ENCODE results near the gene RABGGTA. TPM values are rescaled to one million over a fixed set of nuclear protein-coding genes. Genes with fewer than 3 reads are reported as not detected.

Gene RABGGTA
- total RNA-seq, 1 experiment from 2014 or later: 25.6 TPM

DNA sequence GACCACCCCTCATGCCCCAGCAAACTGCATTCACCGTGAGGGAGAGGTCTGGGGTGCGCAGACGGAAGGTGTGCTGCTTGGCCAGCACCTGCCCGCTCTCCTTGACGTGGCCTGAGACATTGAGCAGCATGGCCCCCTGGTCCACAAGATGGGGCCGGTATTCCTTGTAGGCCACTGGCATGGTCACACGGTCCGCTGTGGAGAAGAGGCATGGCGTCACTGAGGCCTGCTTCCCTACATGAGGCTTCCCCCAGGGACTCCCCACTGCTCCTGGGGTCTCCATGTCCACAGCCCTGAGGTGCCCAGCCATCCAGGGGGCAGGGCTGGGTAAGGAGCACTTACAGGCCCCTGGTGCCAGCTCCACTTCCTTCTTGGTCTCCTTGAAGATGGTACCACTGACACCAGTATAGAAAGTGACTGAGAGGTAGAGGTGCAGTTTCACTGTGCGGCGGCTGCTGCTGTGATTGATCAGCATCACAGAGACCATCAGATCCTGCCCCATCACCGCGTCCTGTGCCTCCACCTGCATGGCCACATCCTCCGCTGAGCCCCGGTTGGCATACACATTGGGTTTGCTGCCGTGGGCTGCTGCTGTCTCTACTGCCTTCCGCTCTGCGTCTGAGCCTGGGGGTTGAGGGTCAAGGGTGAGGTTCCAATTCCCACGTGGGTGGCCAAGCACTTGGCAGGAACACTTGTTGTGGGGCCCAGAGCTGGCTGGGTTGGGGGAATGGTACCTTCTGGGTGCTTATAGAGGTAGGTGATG is 16.6 kb downstream of the RABGGTA start:
- no peaks in the 10 kb centered on the region for H3K9me3 Mint-ChIP-seq

More for the DNA sequence above, 16.6 kb downstream of the RABGGTA start:
- H3K4me3 Mint-ChIP-seq: no peak overlapping the region
- no peak overlapping the region for H3K4me2 ChIP-seq (ENCODE audit: insufficient read depth, insufficient read length, low read length)
- no peak overlapping the region; the same call in 1 of the 2 replicates for H3K14ac ChIP-seq (ENCODE audit: insufficient read depth, low read length)
- no peak overlapping the region for H4K5ac ChIP-seq (ENCODE audit: insufficient read length, low read depth, low read length)
- H2BK5ac ChIP-seq (ENCODE audit: insufficient read length, low read length): no peak overlapping the region
- H3K79me1 ChIP-seq (ENCODE audit: insufficient read depth, low read depth, low read length, poor library complexity, severe bottlenecking): no peaks in the 10 kb centered on the region
- H3K27me3 Mint-ChIP-seq (ENCODE audit: low read depth): no peaks in the 10 kb centered on the region; the same call in 1 of the 2 replicates
- no peaks in the 10 kb centered on the region for H3K36me3 Mint-ChIP-seq (ENCODE audit: insufficient read depth in 1 of 3, low read depth in 3 of 3)
- no peak overlapping the region for H2BK15ac ChIP-seq (ENCODE audit: low read depth, low read length)
- H3K4ac ChIP-seq (ENCODE audit: low read depth, low read length): no peak overlapping the region
- H2BK120ac ChIP-seq (ENCODE audit: low read depth, low read length, poor library complexity, severe bottlenecking): no peak overlapping the region
- no peak overlapping the region for H3K23ac ChIP-seq (ENCODE audit: insufficient read length, low read depth, low read length)
- WGBS (ENCODE audit: extremely low coverage, insufficient read length, low lambda C conversion rate): no CpG with 5 or more reads among the region's 19 CpGs
- no peaks in the 10 kb centered on the region for H4K20me1 ChIP-seq (ENCODE audit: control insufficient read depth, insufficient read depth, insufficient read length)
- H3K23me2 ChIP-seq (ENCODE audit: insufficient read length, low read depth, low read length, poor library complexity, severe bottlenecking): no peaks in the 10 kb centered on the region
- H3T11ph ChIP-seq (ENCODE audit: low read length): no peak overlapping the region
- no peak overlapping the region for H3K9ac ChIP-seq (ENCODE audit: extremely low read depth, insufficient read length, low read length)
- H2BK20ac ChIP-seq (ENCODE audit: low read depth, low read length, poor library complexity, severe bottlenecking): no peak overlapping the region
- no peaks in the 10 kb centered on the region for H3K4me1 ChIP-seq (ENCODE audit: insufficient read depth, low read length)
- no peaks in the 10 kb centered on the region for H3K9me3 ChIP-seq (ENCODE audit: control insufficient read depth, low read depth, low read length)
- DNase-seq: peak; percentile 20
- no peaks in the 10 kb centered on the region for H3K79me2 ChIP-seq (ENCODE audit: insufficient read depth, low read length)
- no peak overlapping the region for H2AFZ ChIP-seq (ENCODE audit: low read length)
- H3K27ac ChIP-seq (ENCODE audit: insufficient read length, low read depth, low read length): no peak overlapping the region
- no peak overlapping the region for H4K8ac ChIP-seq (replicated peaks; ENCODE audit: insufficient read length, low read depth, low read length)
- H3K27me3 ChIP-seq (ENCODE audit: insufficient read depth, low read length): no peaks in the 10 kb centered on the region
- peak overlapping the region in 2 of 3 experiments; percentile 44 to 65; a peak in 2 of 7 replicates for H3K27ac Mint-ChIP-seq
- H4K91ac ChIP-seq (ENCODE audit: insufficient read length, low read depth, low read length): no peak overlapping the region
- H2AK5ac ChIP-seq (ENCODE audit: insufficient read length, low read length): no peak overlapping the region
- no peak overlapping the region for H3K18ac ChIP-seq (ENCODE audit: insufficient read length, low read depth, low read length)
- H3K56ac ChIP-seq (ENCODE audit: insufficient read length, low read depth, low read length): no peak overlapping the region
- no peak overlapping the region for H2BK12ac ChIP-seq (ENCODE audit: insufficient read length, low read depth, low read length)
- TF ChIP-seq, protein P1, sequence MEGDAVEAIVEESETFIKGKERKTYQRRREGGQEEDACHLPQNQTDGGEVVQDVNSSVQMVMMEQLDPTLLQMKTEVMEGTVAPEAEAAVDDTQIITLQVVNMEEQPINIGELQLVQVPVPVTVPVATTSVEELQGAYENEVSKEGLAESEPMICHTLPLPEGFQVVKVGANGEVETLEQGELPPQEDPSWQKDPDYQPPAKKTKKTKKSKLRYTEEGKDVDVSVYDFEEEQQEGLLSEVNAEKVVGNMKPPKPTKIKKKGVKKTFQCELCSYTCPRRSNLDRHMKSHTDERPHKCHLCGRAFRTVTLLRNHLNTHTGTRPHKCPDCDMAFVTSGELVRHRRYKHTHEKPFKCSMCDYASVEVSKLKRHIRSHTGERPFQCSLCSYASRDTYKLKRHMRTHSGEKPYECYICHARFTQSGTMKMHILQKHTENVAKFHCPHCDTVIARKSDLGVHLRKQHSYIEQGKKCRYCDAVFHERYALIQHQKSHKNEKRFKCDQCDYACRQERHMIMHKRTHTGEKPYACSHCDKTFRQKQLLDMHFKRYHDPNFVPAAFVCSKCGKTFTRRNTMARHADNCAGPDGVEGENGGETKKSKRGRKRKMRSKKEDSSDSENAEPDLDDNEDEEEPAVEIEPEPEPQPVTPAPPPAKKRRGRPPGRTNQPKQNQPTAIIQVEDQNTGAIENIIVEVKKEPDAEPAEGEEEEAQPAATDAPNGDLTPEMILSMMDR (conservative IDR thresholded peaks at IDR 0.05): no peak
- H3K4me1 Mint-ChIP-seq: no peaks in the 10 kb centered on the region; a peak in 1 of 4 replicates

Measured in H9 (cell line).